Activated T-cell treated with anti-CD3 and anti-CD28 coated beads for 4 hours (primary cell): ENCODE data around the gene SUPT3H.
"Not testable (repeated sequence)": the region's sequence is repeated elsewhere in the genome, so short reads cannot be mapped to it uniquely, and the experiment has no call there.

Experiments used
- DNase-seq: peaks from one replicate; pipeline ENCODE4 v3.0.0-alpha.2; 2020

The SUPT3H gene

GRCh38 chr6:45231660-45232059 is 146.1 kb downstream of the SUPT3H start:
- DNase-seq, result no peak

- DNase-seq, result no peak
These were observed 148.3 kb downstream of the SUPT3H start for GRCh38 chr6:45229416-45229815.

- no peak for DNase-seq
These were observed 151.7 kb downstream of the SUPT3H start for GRCh38 chr6:45226081-45226480.

GRCh38 chr6:45222380-45222779 is 155.4 kb downstream of the SUPT3H start:
- no peak for DNase-seq

- DNase-seq, result no peak
These were observed 162.0 kb downstream of the SUPT3H start for GRCh38 chr6:45215759-45216158.

- DNase-seq, result no peak
These were observed 164.8 kb downstream of the SUPT3H start for GRCh38 chr6:45212976-45213375.

GRCh38 chr6:45209762-45210161 is 168.0 kb downstream of the SUPT3H start:
- DNase-seq, result no peak

GRCh38 chr6:45206793-45207492 is 170.8 kb downstream of the SUPT3H start:
- no peak for DNase-seq

GRCh38 chr6:45201484-45201883 is 176.2 kb downstream of the SUPT3H start:
- no peak for DNase-seq

- no peak for DNase-seq
These were observed 177.2 kb downstream of the SUPT3H start for GRCh38 chr6:45200510-45200909.

- DNase-seq, result no peak
These were observed 178.2 kb downstream of the SUPT3H start for GRCh38 chr6:45199554-45199953.

GRCh38 chr6:45196121-45196520 is 181.6 kb downstream of the SUPT3H start:
- DNase-seq, result no peak

GRCh38 chr6:45195137-45195536 is 182.6 kb downstream of the SUPT3H start:
- DNase-seq, result no peak

GRCh38 chr6:45192556-45192955 is 185.2 kb downstream of the SUPT3H start:
- DNase-seq, result no peak

- no peak for DNase-seq
These were observed 186.3 kb downstream of the SUPT3H start for GRCh38 chr6:45191414-45191813.

GRCh38 chr6:45187836-45188235 is 189.9 kb downstream of the SUPT3H start:
- no peak for DNase-seq

GRCh38 chr6:45185403-45186251 is 192.1 kb downstream of the SUPT3H start:
- no peak for DNase-seq

- no peak for DNase-seq
These were observed 192.8 kb downstream of the SUPT3H start for GRCh38 chr6:45184937-45185336.

- no peak for DNase-seq
These were observed 193.7 kb downstream of the SUPT3H start for GRCh38 chr6:45184040-45184439.

GRCh38 chr6:45176373-45176772 is 201.4 kb downstream of the SUPT3H start:
- not testable (repeated sequence) for DNase-seq

- no peak for DNase-seq
These were observed 202.5 kb downstream of the SUPT3H start for GRCh38 chr6:45175272-45175671.

- DNase-seq, result no peak
These were observed 203.7 kb downstream of the SUPT3H start for GRCh38 chr6:45174045-45174444.

GRCh38 chr6:45171380-45171779 is 206.4 kb downstream of the SUPT3H start:
- no peak for DNase-seq

- DNase-seq, result no peak
These were observed 207.4 kb downstream of the SUPT3H start for GRCh38 chr6:45170309-45170708.
